ENCODE measurements around the gene PRRT3. TPM values are rescaled to one million over a fixed set of nuclear protein-coding genes. Genes with fewer than 3 reads are reported as not detected.

Gene PRRT3
- total and polyA plus RNA-seq, 12 donors = 0.30 to 6.4 (median 3.0) TPM

DNA sequence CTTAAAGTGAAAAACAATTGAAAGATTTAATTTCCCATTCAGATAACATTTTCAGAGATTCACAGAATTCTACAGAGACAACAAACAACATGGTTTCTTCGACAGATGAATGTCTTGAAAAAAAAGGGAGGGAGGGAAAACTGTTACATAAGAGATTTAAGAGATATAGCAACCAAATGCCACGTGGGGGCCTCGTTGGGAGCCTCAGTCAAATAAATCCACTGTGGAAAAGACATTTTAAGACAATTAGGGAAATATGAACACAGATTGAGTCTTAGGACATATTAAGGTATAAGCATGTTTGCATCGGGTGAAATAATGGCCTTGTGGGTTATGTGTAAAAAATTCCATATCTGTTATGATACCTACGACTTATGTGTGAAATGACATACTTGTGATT lies 5.0 kb upstream of the PRRT3 start:
- peak in 1 of 7 donors; percentile 49 for DNase-seq
- Histone ChIP-seq H3K27ac (no peak overlapping the region), H3K9me3 (replicated peaks in 1 of 3) (no peaks in the 10 kb centered on the region), H3K4me3 (no peak overlapping the region), H3K4me1 (replicated peaks in 1 of 2) (peaks cover 0 to under 1% of the 10 kb centered on the region in 2 donors), H3K27me3 (no peaks in the 10 kb centered on the region), H3K36me3 (replicated peaks in 1 of 2) (no peaks in the 10 kb centered on the region)
- intact Hi-C loops (cut with DNase I) = no loop called here
- TF ChIP-seq, protein P1, sequence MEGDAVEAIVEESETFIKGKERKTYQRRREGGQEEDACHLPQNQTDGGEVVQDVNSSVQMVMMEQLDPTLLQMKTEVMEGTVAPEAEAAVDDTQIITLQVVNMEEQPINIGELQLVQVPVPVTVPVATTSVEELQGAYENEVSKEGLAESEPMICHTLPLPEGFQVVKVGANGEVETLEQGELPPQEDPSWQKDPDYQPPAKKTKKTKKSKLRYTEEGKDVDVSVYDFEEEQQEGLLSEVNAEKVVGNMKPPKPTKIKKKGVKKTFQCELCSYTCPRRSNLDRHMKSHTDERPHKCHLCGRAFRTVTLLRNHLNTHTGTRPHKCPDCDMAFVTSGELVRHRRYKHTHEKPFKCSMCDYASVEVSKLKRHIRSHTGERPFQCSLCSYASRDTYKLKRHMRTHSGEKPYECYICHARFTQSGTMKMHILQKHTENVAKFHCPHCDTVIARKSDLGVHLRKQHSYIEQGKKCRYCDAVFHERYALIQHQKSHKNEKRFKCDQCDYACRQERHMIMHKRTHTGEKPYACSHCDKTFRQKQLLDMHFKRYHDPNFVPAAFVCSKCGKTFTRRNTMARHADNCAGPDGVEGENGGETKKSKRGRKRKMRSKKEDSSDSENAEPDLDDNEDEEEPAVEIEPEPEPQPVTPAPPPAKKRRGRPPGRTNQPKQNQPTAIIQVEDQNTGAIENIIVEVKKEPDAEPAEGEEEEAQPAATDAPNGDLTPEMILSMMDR (IDR thresholded peaks at IDR 0.05) = no peak
- no peak for TF ChIP-seq POLR2A (IDR thresholded peaks at IDR 0.05)
- WGBS, 4 donors = 39 to 56% (median 53%) methylated on average over 5 of the region's 5 CpGs

DNA sequence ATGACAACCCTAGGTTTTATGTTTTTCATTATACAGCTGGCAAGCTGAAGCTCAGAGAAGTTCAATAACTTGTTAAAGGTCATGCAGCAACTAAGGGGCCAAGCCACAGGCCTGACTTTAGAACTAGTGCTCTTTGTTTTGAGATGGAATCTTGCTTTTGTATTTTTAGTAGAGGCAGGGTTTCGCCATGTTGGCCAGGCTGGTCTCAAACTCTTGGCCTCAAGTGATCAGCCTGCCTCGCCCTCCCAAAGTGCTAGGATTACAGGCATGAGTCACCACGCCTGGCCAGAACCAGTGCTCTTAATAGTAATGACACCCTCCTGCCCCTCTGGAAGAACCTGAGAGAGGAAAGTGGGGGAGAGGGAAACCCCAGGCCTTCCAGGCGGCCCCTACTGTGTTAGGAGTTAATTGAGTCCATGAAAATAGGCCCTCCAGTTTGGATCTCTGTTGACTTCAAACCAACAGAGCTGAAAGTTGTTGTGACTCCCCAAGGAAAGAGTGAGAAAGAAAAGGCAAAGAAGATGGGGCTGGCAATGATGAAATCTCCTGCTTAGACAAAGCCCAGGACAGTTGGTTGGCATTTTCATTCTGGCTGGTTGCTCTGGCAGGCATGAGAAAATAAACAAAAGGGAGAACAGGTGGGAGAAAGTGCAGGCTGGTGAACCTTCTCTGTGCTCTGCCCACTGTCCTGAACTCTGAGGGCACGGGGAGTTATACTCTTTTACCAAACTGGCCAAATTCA lies 3.6 kb upstream of the PRRT3 start:
- no peak overlapping the region for H3K27ac ChIP-seq
- H3K4me3 ChIP-seq = no peak overlapping the region
- H3K27me3 ChIP-seq = no peaks in the 10 kb centered on the region
- TF ChIP-seq POLR2A (IDR thresholded peaks at IDR 0.05) = no peak
- TF ChIP-seq, protein P1 (IDR thresholded peaks at IDR 0.05) = no peak
- WGBS, 4 donors = 90 to 95% (median 93%) methylated on average over 4 to 5 of the region's 5 CpGs
- DNase-seq = no peak
- H3K4me1 ChIP-seq (replicated peaks in 1 of 2) = peaks cover 6 to 8% of the 10 kb centered on the region in 2 donors
- H3K9me3 ChIP-seq (replicated peaks in 1 of 3) = no peaks in the 10 kb centered on the region
- intact Hi-C loops (cut with DNase I) = no loop called here
- no peaks in the 10 kb centered on the region for H3K36me3 ChIP-seq (replicated peaks in 1 of 2)

DNA sequence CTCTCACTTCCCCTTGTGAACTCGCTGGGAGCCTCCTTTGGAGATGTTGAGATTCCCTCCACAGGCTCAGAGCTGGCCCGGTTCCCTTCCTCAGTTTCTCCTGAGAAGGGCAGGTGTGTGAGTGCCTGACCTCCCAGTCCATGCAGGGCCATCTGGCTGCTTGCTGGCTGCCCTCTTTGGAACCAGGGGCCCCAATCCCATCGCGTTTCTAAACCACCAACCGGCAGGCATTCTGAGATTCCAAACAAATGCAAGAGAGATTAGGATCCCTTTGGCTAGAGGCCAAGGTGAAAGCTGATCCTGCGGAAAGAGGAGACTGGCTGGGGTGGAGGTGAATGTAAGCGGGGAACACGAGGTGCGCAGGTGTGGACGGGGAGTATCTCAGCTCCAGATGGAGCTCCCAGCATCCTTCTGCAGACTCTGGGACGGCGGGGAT lies 2.9 kb upstream of the PRRT3 start:
- intact Hi-C loops (cut with DNase I) = no loop called here
- Histone ChIP-seq H3K4me1 (replicated peaks in 1 of 2) (peaks cover 6 to 8% of the 10 kb centered on the region in 2 donors), H3K4me3 (no peak overlapping the region), H3K27ac (no peak overlapping the region), H3K27me3 (no peaks in the 10 kb centered on the region), H3K9me3 (replicated peaks in 1 of 3) (no peaks in the 10 kb centered on the region), H3K36me3 (replicated peaks in 1 of 2) (no peaks in the 10 kb centered on the region)
- TF ChIP-seq, protein P1 (IDR thresholded peaks at IDR 0.05) = no peak
- TF ChIP-seq POLR2A (IDR thresholded peaks at IDR 0.05) = no peak
- WGBS, 4 donors = 42 to 50% (median 49%) methylated on average over 12 of the region's 12 CpGs
- peak in 2 of 7 donors; percentile 15 to 49 for DNase-seq

DNA sequence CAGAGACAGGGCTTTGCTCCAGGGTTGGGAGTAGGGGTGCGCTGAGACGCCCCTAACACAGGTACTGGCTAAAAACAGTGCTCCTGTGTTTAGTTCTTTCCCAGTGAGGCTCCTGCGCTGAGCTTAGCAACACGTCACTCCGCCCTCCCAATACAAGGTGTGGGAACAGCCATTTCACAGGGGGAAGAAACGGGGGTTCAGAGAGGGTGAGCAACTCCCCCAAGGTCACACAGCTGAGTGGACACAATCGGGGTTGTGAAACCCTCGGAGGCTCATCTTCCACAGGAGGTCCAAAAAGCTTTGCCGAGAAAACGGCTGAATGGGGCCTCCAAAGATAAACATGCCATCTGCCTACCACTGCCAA lies 628 bp downstream of the PRRT3 start:
- TF ChIP-seq, protein P1 (IDR thresholded peaks at IDR 0.05) = no peak
- TF ChIP-seq POLR2A (IDR thresholded peaks at IDR 0.05) = no peak
- H3K4me3 ChIP-seq = peak overlapping the region in 1 of 4 donors; percentile 61
- H3K9me3 ChIP-seq (replicated peaks in 1 of 3) = no peaks in the 10 kb centered on the region
- intact Hi-C loops (cut with DNase I) = no loop called here
- no peaks in the 10 kb centered on the region for H3K36me3 ChIP-seq (replicated peaks in 1 of 2)
- no peak overlapping the region for H3K27ac ChIP-seq
- H3K4me1 ChIP-seq (replicated peaks in 1 of 2) = peaks cover 14 to 22% of the 10 kb centered on the region in 2 donors
- DNase-seq = peak in 1 of 7 donors; percentile 17
- no peaks in the 10 kb centered on the region for H3K27me3 ChIP-seq
- WGBS, 4 donors = 31 to 90% (median 37%) methylated on average over 2 to 10 of the region's 10 CpGs
